GM18526 (cell line): ENCODE results near the gene HOXD4.

Source experiments
- POLR2A ChIP-seq: IDR thresholded peaks from 3 replicates; pipeline ENCODE4 v1.6.1; 2011; ENCODE audit not compliant: insufficient read length; ENCODE audit errors: extremely low read depth

Gene HOXD4

GRCh38 chr2:176151442-176152287, at the start of gene HOXD4:
TSS of gene HOXD4 (plus strand) at chr2:176151550. CDS start at chr2:176151634, 84 bp downstream.
- no peak for TF ChIP-seq POLR2A

- TF ChIP-seq POLR2A, result no peak
Observed at GRCh38 chr2:176101842-176102241, 49.5 kb upstream of the HOXD4 start.

GRCh38 chr2:176102309-176102866, 49.0 kb upstream of the HOXD4 start:
- no peak for TF ChIP-seq POLR2A

- no peak for TF ChIP-seq POLR2A
Observed at GRCh38 chr2:176103194-176103593, 48.2 kb upstream of the HOXD4 start.

- no peak for TF ChIP-seq POLR2A
Observed at GRCh38 chr2:176103742-176104315, 47.5 kb upstream of the HOXD4 start.

- TF ChIP-seq POLR2A, result no peak
Observed at GRCh38 chr2:176104316-176105077, 46.9 kb upstream of the HOXD4 start.

GRCh38 chr2:176105078-176105729, 46.1 kb upstream of the HOXD4 start:
- no peak for TF ChIP-seq POLR2A

- TF ChIP-seq POLR2A, result no peak
Observed at GRCh38 chr2:176105730-176106580, 45.4 kb upstream of the HOXD4 start.

- no peak for TF ChIP-seq POLR2A
Observed at GRCh38 chr2:176106581-176107539, 44.5 kb upstream of the HOXD4 start, which contains the start of gene HOXD11. TSS of gene HOXD11 (plus strand) at chr2:176107280. CDS start at chr2:176107356, 76 bp downstream.

GRCh38 chr2:176107731-176108181, 43.6 kb upstream of the HOXD4 start:
- TF ChIP-seq POLR2A, result no peak

- no peak for TF ChIP-seq POLR2A
Observed at GRCh38 chr2:176109192-176109901, 42.0 kb upstream of the HOXD4 start.

- TF ChIP-seq POLR2A, result no peak
Observed at GRCh38 chr2:176109946-176110345, 41.4 kb upstream of the HOXD4 start.
